ENCODE data around the gene ELOVL2.
"Not testable (repeated sequence)": the region's sequence is repeated elsewhere in the genome, so short reads cannot be mapped to it uniquely, and the experiment has no call there.

Gene ELOVL2

GRCh38 chr6:11021003-11021402 is 23.1 kb downstream of the ELOVL2 start:
- DNase-seq (ENCODE audit: low read depth) = no peak

- no peak for DNase-seq (ENCODE audit: low read depth)
Observed at GRCh38 chr6:11018225-11018624, 25.9 kb downstream of the ELOVL2 start.

- DNase-seq (ENCODE audit: low read depth) = no peak
Observed at GRCh38 chr6:11017090-11017489, 27.0 kb downstream of the ELOVL2 start.

- DNase-seq (ENCODE audit: low read depth) = no peak
Observed at GRCh38 chr6:11016452-11016851, 27.7 kb downstream of the ELOVL2 start.

GRCh38 chr6:11015102-11015501 is 29.0 kb downstream of the ELOVL2 start:
- DNase-seq (ENCODE audit: low read depth) = no peak

GRCh38 chr6:11013721-11014070 is 30.4 kb downstream of the ELOVL2 start:
- DNase-seq (ENCODE audit: low read depth) = no peak

GRCh38 chr6:11012976-11013720 is 31.0 kb downstream of the ELOVL2 start:
- no peak for DNase-seq (ENCODE audit: low read depth)

- DNase-seq (ENCODE audit: low read depth) = no peak
Observed at GRCh38 chr6:11012295-11012754, 31.8 kb downstream of the ELOVL2 start.

GRCh38 chr6:11011787-11012234 is 32.3 kb downstream of the ELOVL2 start:
- DNase-seq (ENCODE audit: low read depth) = no peak

- DNase-seq (ENCODE audit: low read depth) = no peak
Observed at GRCh38 chr6:11009353-11009752, 34.8 kb downstream of the ELOVL2 start.

GRCh38 chr6:11008821-11009220 is 35.3 kb downstream of the ELOVL2 start:
- DNase-seq (ENCODE audit: low read depth) = no peak

- no peak for DNase-seq (ENCODE audit: low read depth)
Observed at GRCh38 chr6:11007715-11008608, 36.1 kb downstream of the ELOVL2 start.

- no peak for DNase-seq (ENCODE audit: low read depth)
Observed at GRCh38 chr6:11006061-11006460, 38.0 kb downstream of the ELOVL2 start.

- DNase-seq (ENCODE audit: low read depth) = not testable (repeated sequence)
Observed at GRCh38 chr6:11003297-11003696, 40.8 kb downstream of the ELOVL2 start.

GRCh38 chr6:11002176-11002575 is 41.9 kb downstream of the ELOVL2 start:
- DNase-seq (ENCODE audit: low read depth) = no peak

- DNase-seq (ENCODE audit: low read depth) = no peak
Observed at GRCh38 chr6:10999994-11000393, 44.1 kb downstream of the ELOVL2 start.

- DNase-seq (ENCODE audit: low read depth) = no peak
Observed at GRCh38 chr6:10995114-10995707, 48.9 kb downstream of the ELOVL2 start.

GRCh38 chr6:10993896-10994295 is 50.2 kb downstream of the ELOVL2 start:
- no peak for DNase-seq (ENCODE audit: low read depth)

- no peak for DNase-seq (ENCODE audit: low read depth)
Observed at GRCh38 chr6:10991115-10991514, 53.0 kb downstream of the ELOVL2 start.

GRCh38 chr6:10989587-10989986 is 54.5 kb downstream of the ELOVL2 start:
- DNase-seq (ENCODE audit: low read depth) = no peak

- DNase-seq (ENCODE audit: low read depth) = not testable (repeated sequence)
Observed at GRCh38 chr6:10984959-10985358, 59.1 kb downstream of the ELOVL2 start.

- no peak for DNase-seq (ENCODE audit: low read depth)
Observed at GRCh38 chr6:10981409-10981808, 62.7 kb downstream of the ELOVL2 start.

- no peak for DNase-seq (ENCODE audit: low read depth)
Observed at GRCh38 chr6:10979603-10980002, 64.5 kb downstream of the ELOVL2 start.
